Measurements from ENCODE around the gene CAPS2.
"Not testable (repeated sequence)": the region's sequence is repeated elsewhere in the genome, so short reads cannot be mapped to it uniquely, and the experiment has no call there.

The CAPS2 gene

DNA sequence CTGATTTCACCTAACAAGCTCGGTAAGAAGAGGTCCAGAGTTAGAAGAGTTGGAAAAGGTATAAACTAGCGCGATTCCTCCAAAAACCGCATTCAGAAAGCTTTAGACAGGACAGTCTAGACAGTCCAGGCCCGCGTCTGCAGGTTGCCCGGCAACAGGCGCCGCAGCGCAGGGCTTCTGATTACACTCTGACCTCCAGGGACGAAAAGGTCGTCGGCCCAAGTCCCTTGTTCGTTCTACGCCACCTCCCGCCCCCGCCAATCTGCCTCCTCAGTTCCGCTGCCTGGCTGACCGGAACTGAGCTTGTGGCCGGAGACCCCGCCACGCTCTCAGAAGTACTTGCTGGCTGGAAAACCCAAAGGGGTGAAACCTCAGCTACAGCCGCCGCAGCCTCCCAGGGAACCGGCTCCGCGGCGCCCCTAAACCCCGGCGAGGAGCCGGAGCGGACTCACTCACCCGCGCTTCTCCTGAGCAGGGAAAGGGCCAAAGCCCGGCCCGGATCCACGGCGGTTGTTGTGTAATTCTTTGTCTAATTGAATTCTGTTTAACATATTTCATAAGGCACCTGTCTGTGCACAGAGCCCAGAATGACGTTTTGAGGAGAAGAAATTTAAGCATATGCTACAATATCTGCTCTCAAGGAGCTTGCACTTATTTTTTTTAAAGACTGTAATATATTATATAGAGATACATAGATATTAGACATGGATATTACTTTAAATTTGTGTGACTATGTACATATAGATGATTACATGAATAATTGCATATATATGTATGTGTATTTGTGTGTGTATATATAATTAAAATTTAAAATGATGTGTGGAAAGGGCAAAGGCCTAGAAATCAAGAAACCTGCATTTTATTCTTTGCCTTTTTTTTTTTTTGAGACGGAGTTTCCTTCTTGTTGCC, at the start of gene CAPS2:
Gene CAPS2 (minus strand): TSS at position 407 of the 909 bp plus-strand sequence. CDS start 3,826 bp downstream, outside the sequence.
- peak; percentile 69 to 79 for DNase-seq

DNA sequence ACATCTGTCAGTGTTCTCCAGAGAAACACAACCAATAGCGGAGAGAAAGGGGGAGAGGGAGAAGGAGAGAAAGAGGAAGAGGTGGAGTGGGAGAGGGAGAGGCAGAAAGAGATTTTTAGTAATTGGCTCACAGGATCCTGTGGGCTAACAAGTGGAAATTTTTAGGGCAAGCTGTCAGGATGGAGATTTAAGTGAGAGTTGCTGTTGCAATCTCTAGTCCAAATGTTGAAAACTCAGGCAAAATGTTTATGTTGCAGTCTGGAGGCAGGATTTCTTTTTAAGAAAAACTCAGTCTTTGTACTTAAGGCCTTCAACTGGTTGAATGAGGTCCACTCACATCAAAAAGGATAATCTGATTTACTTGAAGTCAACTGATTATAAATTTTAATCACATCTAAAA, 48.2 kb upstream of the CAPS2 start:
- no peak for DNase-seq

DNA sequence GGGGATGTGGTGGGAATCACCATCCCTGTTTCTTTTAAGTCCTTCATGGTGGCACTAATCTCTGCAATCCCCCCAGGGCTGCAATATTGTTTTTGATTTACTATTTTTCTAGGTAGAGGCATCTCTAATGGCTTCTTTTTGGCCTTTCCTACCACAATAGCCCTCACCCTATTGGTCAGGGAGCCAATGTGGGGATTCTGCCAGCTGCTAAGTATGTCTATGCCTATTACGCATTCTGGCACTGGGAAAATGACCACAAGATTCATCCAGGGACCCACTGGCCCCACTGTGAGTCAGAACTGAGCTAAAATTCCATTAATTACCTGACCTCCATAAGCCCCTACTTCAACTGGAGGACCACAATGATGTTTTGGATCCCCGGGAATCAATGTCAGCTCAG, 44.8 kb upstream of the CAPS2 start:
- no peak for DNase-seq

DNA sequence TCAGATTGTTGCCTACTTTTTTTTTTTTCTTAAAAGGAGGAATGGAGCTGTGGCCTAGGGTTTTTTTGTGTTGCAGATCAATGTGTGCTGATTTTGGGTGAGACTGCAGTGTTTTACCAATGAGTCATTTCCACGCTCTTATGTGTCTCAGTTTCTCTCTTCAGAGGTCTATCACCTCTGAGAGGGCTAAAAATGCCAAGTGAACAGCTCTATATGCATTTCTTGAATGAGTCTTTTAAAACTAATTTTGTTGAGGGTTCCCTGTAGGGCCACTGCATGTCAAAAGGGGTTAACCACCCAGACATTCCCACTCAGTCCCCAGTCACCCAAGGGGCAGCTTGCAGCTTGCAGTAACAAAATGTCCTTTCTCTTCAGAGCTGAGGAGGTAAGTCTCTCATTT, 36.5 kb upstream of the CAPS2 start:
- no peak for DNase-seq

DNA sequence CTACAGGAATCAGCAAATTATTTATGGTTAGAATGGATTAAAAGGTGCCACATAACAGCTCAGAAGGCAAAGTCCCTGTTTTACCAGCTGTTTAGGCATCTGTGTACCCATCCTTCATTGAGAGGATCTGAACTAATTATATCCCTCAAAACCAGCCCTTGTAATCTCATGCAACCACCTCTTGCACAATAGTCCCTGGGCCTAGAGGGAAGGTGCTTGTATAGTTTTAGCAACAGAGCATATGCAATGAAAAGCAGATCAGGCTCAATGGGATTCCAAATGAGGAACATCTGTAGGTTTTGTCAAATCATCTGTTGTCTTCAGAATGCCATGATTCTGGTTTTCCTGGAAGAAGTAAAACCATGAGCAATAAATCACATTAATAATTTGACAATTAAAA, 34.8 kb upstream of the CAPS2 start:
- no peak for DNase-seq

DNA sequence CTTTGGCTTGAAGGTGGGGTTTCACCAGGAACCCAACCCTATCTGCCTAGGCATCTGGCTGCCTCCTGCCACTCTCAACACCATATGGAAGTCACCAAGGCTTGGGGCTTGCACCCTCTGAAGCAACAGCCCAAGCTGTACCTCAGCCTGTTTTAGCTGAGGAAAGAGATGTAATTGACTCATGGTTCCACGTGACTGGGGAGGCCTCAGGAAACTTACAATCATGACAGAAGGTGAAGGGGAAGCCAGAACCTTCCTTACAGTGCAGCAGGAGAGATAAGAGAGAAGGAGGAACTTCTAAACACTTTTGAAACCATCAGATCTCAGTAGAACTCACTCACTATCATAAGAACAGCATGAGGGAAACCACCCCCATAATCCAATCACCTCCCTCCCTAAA, 31.3 kb upstream of the CAPS2 start:
- DNase-seq = no peak

DNA sequence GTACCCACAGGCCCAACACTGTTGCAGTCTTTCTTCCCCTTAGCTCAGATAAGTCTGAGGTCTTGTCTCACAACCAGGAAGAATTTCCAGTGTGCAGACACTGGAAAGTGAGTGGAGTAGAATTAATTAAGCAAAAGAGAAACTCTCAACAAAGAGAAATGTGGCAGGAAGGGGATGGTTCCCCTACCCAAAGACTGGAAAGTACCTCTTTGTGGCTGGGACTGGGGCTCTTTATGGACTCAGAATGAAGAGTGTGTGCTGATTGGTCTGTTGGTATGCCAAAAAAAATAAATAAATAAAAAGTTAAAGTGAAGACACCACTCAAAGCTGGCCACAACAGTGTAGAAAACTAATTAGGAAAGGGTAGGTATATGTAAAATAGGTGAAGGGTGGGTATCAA, 30.8 kb upstream of the CAPS2 start:
- DNase-seq = no peak

DNA sequence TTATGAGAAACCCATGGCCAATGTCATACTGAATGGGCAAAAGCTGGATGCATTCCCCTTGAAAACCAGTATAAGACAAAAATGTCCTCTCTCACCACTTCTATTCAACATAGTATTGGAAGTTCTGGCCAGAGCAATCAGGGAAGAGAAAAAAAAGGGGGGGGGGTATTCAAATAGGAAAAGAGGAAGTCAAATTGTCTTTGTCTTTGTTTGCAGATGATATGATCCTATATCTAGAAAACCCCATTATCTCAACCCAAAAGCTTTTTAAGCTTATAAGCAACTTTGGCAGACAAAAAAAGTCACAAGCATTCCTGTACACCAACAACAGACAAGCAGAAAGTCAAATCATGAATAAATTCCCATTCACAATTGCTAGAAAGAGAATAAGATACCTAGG, 23.9 kb upstream of the CAPS2 start:
- no peak for DNase-seq

DNA sequence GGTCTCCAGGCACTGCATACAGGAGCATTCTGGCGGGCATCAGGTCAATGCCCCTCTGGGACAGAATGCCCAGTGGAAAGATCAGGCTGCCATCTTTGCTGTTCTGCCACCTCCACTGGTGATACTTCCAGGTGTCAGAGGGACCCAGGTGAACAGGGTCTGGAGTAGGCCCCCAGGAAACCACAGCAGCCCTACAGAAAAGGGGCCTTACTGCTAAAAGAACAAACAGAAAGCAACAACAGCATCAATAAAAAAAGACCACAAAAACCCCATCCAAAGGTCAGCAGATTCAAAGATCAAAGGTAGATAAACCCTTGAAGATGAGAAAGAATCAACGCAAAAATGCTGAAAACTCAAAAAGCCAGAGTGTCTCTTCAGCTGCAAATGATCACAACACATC, 20.3 kb upstream of the CAPS2 start:
- no peak for DNase-seq

DNA sequence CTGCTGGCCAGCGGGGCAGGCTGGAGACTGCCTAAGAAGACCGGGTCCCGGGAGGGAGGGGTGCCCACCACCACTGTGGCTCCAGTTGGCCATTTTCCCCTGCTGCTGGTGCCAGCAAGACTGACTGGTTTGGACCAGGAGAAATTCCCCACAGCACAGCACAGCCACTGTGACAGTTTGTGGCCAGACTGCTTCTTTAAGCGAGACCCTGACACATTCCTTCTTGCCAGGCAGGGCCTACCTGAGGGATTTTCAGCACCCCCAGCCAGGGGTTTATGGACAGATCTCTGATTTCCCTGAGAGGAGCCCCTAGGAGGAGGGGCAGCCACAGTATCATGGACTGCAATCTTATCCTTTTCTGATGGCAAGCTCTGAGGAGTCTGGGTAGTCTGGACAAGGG, 19.8 kb upstream of the CAPS2 start:
- no peak for DNase-seq

DNA sequence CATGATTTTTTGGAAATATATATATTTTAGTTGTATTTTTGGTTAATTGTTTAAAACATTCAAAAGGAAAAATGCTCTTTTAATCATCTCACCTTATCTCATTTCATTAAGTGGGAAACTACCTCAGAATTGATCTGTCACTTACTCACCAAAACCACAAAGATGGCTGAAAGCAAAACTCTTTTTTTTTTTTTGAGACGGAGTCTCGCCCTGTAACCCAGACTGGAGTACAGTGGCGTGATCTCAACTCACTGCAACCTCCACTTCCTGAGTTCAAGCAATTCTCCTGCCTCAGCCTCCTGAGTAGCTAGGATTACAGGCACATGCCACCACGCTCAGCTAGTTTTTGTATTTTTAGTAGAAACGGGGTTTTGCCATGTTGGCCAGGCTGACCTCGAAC, 16.1 kb upstream of the CAPS2 start:
- not testable (repeated sequence) for DNase-seq

DNA sequence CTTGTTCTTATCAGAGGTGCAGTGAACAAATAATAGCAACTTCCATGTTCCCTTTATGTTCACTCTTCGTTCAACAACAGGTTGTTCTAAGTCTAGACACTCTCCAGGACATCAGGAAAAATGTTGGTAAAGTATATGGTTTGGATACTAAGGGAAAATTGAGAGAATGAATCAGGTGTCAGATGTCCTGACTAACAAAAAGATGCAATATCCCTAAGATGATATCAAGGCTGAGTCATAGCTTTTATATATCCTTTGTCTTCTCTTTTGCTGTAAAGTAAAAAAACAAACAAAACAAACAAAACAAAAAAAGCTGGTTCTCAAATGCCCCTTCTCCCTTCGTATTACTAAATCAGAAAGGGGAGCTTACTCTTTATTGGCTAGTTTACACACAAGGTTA, 15.4 kb upstream of the CAPS2 start:
- no peak for DNase-seq

DNA sequence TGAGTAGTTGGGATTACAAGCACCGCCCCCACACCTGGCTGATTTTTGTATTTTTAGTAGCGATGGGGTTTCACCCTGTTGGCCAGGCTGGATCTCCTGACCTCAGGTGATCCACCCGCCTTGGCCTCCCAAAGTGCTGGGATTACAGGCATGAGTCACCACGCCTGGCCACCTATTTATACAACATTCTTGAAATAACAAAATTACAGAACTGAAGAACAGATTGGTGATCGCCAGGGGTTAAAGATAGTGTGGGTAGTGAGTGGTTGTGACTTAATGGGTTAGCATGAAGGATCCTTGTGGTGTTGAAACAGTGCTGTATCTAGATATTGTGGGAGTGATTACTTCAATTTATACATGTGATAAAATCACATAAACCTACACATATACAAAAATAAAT, 11.7 kb upstream of the CAPS2 start:
- DNase-seq = no peak

DNA sequence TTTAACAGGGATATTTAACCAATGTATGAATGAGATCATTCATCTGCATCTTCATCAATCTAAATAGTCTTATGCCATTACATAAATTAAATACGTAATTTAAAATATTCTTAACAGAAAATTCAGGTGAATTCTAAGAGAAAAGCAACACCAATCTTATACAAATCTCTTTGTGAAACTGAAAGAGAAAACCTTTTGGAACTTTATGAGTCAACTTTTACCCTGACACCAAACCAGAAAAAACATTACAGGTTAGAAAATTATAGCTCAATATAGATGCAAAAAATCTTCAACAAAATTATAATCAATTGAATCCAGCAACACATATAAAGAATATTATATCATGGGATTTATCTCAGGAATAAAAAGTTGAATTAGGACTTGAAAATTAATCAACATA, 7.8 kb upstream of the CAPS2 start:
- DNase-seq = no peak

DNA sequence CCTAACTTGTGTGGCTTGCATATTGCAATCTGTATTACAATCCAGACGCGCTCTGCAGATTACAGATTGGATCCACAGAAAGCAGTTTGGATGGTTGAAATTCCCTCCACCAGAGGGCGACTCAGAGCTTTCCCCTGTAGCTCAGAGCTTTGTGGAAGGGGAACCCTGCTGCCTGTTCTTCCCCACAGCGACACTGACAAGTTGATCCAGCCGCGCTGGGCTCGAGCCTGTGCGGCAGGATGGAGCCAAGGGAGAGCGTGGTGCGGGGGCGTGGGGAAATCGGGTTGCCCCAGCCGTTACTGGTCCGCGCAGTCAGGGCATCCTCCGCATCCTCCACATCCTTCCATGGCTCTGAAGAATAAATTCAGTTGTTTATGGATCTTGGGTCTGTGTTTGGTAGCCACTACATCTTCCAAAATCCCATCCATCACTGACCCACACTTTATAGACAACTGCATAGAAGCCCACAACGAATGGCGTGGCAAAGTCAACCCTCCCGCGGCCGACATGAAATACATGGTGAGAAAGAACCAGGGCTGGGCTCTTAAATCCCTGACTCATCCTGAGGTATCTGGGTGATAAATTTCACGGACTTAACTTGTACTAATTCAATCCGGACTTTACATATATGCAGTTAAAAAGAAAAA, 4.4 kb upstream of the CAPS2 start, which contains the start of gene GLIPR1L1:
Gene GLIPR1L1 (plus strand): TSS at position 287 of the 647 bp plus-strand sequence. CDS start 59 bp downstream, at position 346.
- peak; percentile 20 to 67 for DNase-seq

DNA sequence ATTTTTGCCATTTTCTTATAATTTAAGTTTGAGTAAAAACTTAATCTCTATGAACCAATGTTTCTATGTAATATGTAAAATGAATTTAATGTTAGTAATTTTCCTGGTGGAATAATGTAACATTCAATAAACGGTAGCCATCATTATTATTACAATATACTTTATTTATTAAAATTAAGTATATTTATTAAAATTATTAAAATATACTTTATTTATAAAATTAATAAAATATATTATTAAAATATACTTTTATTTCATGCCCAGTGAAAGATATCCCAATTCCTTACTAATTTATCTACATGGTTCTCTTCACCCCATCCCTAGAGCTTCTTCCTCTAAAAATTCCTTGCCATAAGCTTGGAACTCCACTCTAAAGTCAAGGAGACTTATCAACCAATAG, 2.5 kb downstream of the CAPS2 start:
- DNase-seq = no peak

DNA sequence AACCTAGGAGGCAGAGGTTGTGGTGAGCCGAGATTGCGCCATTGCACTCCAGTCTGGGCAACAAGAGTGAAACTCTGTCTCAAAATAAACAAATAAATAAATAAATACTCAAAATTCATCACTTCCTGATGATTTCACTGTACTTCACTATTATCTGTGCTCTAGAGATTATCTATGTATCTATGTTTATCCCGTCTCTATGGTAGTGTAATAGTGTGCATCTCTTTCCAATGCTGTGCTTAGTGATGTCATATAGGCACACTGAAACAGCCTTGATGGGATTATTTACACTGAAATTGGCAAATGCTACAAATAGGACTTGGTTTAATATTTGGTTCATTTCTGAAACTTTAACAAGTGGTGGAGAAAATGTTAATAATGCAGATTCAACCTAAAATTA, 6.5 kb downstream of the CAPS2 start:
- no peak for DNase-seq

DNA sequence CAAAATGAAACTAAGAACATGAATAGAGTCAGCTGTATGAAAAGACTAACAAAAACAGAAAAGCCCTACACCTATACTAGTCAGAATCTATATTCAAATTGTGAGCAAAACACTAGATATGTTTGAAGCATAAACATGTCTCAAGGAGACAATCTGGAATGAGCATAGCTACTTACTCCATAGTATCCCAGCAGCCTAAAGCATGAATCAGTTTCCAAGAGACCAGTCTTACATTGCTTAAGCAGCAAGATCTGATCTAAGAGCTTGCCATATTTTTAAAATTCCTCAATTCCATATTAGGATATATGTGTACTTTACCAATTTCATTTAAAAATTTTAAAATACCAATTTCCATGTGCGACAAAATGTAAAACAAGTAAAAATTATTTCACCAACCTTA, 7.7 kb downstream of the CAPS2 start:
- DNase-seq = no peak

DNA sequence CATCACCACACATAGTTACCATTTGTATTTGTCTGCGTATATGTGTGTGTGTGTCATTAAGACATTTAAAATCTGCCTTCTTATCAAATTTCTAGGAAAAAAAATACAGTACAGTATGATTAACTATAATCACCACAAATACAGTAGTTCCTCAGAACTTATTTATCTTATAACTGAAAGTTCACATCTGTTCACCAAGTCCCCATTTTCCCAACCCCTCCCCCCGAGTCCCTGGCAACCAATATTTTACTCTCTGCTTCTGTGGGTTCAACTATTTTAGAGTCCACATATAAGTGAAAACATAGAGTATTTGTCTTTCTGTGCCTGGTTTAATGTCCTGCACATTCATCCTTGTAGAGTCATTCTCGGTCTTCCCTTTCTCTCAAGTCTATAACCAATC, 12.3 kb downstream of the CAPS2 start:
- no peak for DNase-seq

DNA sequence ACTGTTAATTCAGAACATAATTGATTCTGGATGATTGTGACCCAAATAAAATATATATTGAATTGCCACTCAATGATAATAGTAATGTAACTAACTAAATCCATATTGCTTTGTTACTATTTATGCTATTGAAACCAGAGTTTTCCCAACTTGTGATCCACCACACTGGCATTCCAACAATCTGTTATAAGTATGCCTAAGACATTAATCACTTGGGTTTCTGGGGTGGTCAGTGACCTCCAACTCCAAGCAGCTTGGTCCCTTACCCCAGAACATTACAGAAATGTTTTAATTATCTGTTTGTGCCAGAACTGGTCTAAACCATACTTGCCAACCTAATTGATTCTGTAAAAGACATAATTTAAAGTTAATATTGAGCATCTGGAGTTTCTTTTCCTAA, 14.6 kb downstream of the CAPS2 start:
- DNase-seq = no peak

DNA sequence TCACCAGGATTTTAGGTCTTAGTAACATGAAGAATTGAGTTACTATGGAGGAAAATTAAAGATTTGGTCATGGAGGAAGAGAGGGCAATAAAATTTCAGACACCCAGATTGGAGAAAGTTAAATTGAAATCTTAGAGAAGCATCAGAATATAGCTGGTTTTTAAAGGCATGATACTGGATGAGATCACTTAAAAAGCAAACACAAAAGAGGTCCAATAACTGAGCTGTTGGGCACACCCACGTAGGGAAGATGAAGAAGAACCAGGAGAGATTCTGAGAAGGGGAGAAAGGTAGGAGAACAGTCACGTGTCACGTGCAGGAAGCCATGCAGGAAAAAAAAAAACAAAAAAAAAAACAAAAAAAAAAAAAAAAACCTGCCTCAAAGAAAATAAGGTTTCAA, 18.8 kb downstream of the CAPS2 start:
- no peak for DNase-seq

DNA sequence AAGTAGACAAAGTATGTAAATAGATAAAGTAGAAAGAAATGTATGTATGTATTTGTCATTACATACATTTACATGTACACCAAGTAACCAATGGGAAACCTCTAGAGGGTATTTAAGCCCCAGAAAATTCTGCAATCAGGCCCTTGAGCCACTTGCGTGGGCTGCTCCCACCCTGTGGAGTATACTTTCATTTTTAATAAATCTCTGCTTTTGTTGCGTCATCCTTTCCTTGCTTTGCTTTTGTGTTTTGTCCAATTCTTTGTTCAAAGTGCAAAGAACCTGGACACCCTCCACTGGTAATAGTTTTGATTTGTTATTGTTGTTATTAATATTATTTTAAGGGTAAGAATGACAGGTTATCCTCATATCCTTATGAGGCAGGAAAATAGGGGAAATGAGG, 21.8 kb downstream of the CAPS2 start:
- no peak for DNase-seq

DNA sequence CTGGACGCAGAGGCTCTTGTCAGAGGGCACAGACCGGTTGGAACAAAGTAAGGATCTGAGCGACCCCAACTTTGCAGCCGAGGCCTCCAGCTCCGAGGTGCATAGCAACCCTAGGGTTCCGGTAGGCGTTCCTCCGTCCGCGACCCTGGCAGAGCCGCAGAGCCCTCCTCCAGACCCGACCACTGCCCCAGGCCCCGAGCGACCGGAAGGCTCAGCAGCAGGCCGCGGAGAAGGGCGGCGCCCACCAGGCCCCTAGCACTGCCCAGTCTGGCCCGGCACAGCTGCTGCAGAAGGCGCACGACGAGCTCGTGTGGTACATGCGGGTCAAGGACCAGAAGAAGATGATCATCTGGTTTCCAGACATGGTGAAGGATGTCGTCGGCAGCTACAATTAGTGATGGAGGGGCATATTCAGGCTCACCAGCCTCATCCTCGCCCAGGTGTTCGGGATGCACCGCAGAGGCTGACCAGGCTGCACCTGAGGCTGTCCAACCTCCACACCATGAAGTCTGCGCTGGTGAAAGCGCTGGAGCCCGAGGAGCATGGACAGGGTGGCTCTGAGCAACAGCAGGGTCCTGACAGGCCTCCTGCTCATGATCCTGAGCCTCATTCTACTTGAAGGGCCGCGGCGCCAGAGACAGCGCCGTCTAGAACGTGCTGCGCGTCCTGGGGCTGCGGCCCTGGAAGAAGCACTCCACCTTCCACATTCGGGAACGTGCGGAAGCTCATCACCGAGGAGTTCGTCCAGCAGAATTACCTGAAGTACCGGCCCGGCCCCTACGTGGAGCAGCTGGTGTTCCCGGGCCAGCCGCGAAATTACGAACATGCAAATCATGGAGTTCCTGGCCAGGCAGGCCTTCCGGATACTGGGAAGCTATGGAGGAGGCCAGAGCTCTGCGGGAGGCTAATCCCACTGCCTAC, 24.5 kb downstream of the CAPS2 start:
- DNase-seq = no peak
